ENCODE results near the gene MIF4GD. TPM values are rescaled to one million over a fixed set of nuclear protein-coding genes. Genes with fewer than 3 reads are reported as not detected.

Gene MIF4GD
- total RNA-seq, 1 donor from 2014 or later = 16.3 TPM

DNA sequence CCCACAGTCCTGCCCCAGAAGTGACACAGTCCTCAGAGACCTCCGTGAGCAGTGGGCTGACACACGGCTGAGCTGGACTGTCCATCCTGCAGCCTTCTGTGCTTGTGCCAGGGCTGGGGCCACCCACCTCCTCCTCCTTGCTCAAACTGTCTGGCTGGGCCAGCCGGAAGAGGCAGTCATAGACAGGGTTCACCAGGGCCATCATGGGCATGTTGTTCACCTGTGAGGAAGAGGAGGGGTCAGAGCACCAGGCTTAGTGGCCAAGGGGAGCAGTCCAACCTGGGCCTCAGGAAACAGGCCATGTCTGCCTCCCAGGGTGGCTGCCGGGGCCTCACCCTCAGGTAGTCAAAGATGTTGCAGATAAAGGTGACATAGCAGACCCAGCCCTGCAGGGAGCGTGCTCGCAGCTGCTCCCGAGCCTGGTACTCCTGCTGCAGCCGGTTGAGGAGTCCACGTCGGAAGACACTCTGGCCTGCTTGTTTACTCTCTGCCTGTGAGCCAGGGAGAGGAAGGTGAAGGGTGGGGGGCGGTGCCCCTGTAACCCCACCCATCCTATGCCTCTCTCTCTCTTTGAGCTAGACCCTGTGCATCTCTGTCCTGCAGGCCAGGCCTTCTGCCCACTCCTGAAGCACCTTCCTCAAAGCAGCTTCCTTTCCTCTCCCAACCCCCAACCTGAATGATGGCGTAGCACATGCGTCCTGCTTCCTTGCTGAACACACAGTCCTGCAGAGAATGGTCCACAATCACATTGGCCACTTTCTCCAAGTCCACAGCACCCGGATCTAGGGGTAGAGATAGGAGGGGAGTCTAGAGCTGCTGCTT lies 3.4 kb downstream of the MIF4GD start:
- TF ChIP-seq, protein P1, sequence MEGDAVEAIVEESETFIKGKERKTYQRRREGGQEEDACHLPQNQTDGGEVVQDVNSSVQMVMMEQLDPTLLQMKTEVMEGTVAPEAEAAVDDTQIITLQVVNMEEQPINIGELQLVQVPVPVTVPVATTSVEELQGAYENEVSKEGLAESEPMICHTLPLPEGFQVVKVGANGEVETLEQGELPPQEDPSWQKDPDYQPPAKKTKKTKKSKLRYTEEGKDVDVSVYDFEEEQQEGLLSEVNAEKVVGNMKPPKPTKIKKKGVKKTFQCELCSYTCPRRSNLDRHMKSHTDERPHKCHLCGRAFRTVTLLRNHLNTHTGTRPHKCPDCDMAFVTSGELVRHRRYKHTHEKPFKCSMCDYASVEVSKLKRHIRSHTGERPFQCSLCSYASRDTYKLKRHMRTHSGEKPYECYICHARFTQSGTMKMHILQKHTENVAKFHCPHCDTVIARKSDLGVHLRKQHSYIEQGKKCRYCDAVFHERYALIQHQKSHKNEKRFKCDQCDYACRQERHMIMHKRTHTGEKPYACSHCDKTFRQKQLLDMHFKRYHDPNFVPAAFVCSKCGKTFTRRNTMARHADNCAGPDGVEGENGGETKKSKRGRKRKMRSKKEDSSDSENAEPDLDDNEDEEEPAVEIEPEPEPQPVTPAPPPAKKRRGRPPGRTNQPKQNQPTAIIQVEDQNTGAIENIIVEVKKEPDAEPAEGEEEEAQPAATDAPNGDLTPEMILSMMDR (IDR thresholded peaks at IDR 0.05; ENCODE audit: unreplicated experiment) = peak; percentile 44
- Mint-ChIP-seq H3K27me3 (no peaks in the 10 kb centered on the region), H3K9me3 (ENCODE audit: low read depth) (no peaks in the 10 kb centered on the region), H3K36me3 (ENCODE audit: insufficient read depth) (peaks cover 8% of the 10 kb centered on the region), H3K27ac (peak overlapping the region; percentile 7), H3K4me3 (ENCODE audit: low read depth) (no peak overlapping the region), H3K4me1 (ENCODE audit: low read depth) (peaks cover 16% of the 10 kb centered on the region)
- no peak for DNase-seq (ENCODE audit: low spot score, unreplicated experiment)

DNA sequence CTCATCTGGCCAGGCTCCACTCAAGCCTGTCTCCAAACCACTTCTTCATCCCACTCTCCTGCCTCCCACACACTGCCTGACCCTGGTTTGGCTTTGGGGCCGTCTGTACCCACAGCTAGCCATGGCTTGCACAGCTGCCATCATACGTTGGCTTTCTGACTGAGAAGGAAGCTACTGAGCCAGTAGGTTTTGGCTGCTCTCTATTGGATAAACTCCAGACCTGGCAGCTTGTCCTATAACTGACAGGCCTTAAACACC lies 3.9 kb downstream of the MIF4GD start:
- H3K36me3 Mint-ChIP-seq (ENCODE audit: insufficient read depth) = peaks cover 8% of the 10 kb centered on the region
- H3K4me1 Mint-ChIP-seq (ENCODE audit: low read depth) = peaks cover 22% of the 10 kb centered on the region
- DNase-seq (ENCODE audit: low spot score, unreplicated experiment) = no peak
- H3K4me3 Mint-ChIP-seq (ENCODE audit: low read depth) = no peak overlapping the region
- no peaks in the 10 kb centered on the region for H3K9me3 Mint-ChIP-seq (ENCODE audit: low read depth)
- H3K27me3 Mint-ChIP-seq = no peaks in the 10 kb centered on the region
- TF ChIP-seq, protein P1 (IDR thresholded peaks at IDR 0.05; ENCODE audit: unreplicated experiment) = no peak
- no peak overlapping the region for H3K27ac Mint-ChIP-seq

DNA sequence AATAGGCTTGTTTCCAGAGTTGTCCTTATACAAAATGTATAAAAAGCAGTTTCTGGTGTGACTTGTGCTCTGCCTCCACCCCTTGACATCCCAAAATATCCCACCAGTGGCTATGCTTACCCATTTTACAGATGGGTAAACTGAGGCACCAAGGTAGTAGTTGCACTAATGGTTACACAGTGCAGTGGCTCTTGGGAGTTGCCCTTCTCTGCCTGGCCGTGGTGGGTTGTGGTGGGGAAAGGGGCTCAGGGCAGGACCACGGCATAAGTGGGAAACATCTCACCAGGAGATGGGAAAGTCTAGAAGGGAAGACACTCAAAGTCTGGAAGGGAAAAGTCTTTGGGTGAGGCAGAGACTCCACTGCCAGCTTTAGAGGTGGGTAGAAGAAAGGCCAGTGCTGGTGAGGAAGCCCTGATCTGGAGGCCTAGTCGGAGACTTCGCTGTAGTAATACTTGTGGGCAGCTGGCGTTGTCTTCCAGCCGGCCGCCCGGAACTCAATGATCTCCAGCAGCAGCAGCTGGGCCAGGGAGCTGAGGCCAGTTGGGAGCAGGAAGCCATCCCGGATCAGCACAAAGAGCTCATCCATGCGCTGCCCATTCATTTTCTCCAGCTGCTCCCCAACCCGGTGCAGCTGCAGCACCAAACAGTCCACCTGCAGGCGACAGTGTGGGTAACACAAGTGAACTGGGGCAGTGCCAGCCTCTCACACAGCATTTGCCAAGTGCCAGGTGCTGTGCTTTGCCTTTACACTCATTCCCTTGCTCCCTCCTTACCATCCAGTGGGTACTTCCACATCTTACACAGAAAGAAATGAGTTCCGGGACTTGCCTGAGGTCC lies 4.5 kb downstream of the MIF4GD start:
- DNase-seq (ENCODE audit: low spot score, unreplicated experiment) = no peak
- Mint-ChIP-seq H3K36me3 (ENCODE audit: insufficient read depth) (peaks cover 8% of the 10 kb centered on the region), H3K27ac (no peak overlapping the region), H3K4me1 (ENCODE audit: low read depth) (peaks cover 20% of the 10 kb centered on the region), H3K4me3 (ENCODE audit: low read depth) (no peak overlapping the region), H3K9me3 (ENCODE audit: low read depth) (no peaks in the 10 kb centered on the region), H3K27me3 (no peaks in the 10 kb centered on the region)
- TF ChIP-seq, protein P1 (IDR thresholded peaks at IDR 0.05; ENCODE audit: unreplicated experiment) = no peak

DNA sequence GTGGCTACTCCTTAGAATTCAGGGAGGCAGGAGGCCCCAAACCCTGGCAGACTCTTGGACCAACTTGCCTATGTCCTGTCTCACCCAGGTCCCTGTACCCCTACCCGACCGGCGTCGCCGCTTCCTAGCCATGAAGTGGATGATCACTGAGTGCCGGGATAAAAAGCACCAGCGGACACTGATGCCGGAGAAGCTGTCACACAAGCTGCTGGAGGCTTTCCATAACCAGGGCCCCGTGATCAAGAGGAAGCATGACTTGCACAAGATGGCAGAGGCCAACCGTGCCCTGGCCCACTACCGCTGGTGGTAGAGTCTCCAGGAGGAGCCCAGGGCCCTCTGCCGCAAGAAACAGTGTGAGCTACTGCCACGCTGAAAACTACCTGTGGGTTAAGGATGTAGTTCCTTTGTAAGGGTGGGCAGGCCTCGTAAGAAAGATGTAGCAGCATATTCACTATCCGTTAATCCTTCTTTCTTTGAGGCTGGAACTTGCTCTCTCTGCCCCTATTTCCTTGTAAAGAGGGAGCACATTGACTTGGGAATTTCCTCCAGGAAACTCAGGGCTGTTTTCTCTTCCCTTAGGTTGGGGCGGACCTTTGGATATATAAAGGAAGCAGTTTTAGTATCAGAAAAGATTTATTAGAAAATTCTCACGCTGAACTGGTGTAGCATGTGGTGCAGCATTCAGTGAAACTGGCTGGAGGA lies 5.3 kb downstream of the MIF4GD start:
- H3K4me1 Mint-ChIP-seq (ENCODE audit: low read depth) = peaks cover 22% of the 10 kb centered on the region
- H3K36me3 Mint-ChIP-seq (ENCODE audit: insufficient read depth) = peaks cover 8% of the 10 kb centered on the region
- no peak for DNase-seq (ENCODE audit: low spot score, unreplicated experiment)
- no peaks in the 10 kb centered on the region for H3K9me3 Mint-ChIP-seq (ENCODE audit: low read depth)
- TF ChIP-seq, protein P1 (IDR thresholded peaks at IDR 0.05; ENCODE audit: unreplicated experiment) = no peak
- no peaks in the 10 kb centered on the region for H3K27me3 Mint-ChIP-seq
- H3K4me3 Mint-ChIP-seq (ENCODE audit: low read depth) = no peak overlapping the region
- no peak overlapping the region for H3K27ac Mint-ChIP-seq

DNA sequence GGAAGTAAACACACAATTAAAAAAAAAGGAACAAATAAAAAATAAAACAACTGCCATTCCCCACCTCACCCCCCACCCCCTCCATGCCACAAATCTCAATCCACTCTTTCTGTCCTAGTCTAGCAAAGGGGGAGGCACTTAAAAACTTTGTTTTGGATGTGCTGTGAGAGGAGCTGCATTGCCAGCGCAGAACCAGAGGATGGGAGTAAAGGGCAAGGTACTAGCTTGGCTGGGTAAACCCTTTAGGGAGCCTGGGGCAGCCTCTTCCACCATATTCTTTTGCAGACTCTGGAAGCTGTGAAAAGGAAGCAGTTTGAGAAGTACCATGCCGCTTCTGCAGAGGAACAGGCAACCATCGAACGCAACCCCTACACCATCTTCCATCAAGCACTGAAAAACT lies 8.0 kb downstream of the MIF4GD start:
- no peak for DNase-seq (ENCODE audit: low spot score, unreplicated experiment)
- no peaks in the 10 kb centered on the region for H3K9me3 Mint-ChIP-seq (ENCODE audit: low read depth)
- H3K4me1 Mint-ChIP-seq (ENCODE audit: low read depth) = peaks cover 29% of the 10 kb centered on the region
- peak overlapping the region; percentile 100 for H3K27ac Mint-ChIP-seq
- peak overlapping the region; percentile 97 for H3K4me3 Mint-ChIP-seq (ENCODE audit: low read depth)
- TF ChIP-seq, protein P1 (IDR thresholded peaks at IDR 0.05; ENCODE audit: unreplicated experiment) = no peak
- H3K36me3 Mint-ChIP-seq (ENCODE audit: insufficient read depth) = peaks cover 8% of the 10 kb centered on the region
- no peaks in the 10 kb centered on the region for H3K27me3 Mint-ChIP-seq
